Right lobe of liver (tissue), 4 donors: ENCODE results near the gene FAM168B.

Source experiments
- POLR2A ChIP-seq: fragments of 450-650 bp; IDR thresholded peaks from one replicate; pipeline ENCODE4 v1.6.1; 2017; ENCODE audit warnings: antibody characterized with exemption, mild to moderate bottlenecking
- TF ChIP-seq, protein P1 (sequence below), 4 donors: fragments of 200-600 bp in 3 of 4; fragments of 450-650 bp in 1 of 4; IDR thresholded peaks; one replicate each; pipeline versions ENCODE4 v1.5.1 to v1.8.0; 2016 to 2022; ENCODE audit warnings: antibody characterized with exemption in 4 of 4, mild to moderate bottlenecking in 2 of 4
- donor health status: DM: no; HTN: no; CAD: no.
- donor health status: DM: no; HTN: no; CAD: no.
- donor health status: DM: no; HTN: yes; CAD: no.

DNA sequence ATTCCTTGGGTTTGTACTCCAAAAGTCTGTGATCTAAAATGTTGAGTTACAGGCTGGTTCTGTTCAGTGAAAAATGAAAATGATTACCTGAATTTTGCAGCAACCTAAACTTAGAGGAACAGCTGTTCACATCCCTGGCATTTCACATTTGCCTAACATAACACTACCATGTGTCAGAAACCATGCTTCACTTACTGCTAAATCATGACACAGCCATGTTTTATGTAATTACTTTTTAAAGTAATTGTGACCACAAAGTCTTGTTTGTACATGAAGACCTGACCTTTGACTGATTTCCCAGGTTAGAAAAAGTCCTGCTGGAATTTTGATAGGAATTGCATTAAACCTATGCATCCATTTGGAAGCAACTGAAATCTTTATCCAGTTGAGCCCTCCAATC is 79.1 kb downstream of the FAM168B start:
- TF ChIP-seq, protein P1, sequence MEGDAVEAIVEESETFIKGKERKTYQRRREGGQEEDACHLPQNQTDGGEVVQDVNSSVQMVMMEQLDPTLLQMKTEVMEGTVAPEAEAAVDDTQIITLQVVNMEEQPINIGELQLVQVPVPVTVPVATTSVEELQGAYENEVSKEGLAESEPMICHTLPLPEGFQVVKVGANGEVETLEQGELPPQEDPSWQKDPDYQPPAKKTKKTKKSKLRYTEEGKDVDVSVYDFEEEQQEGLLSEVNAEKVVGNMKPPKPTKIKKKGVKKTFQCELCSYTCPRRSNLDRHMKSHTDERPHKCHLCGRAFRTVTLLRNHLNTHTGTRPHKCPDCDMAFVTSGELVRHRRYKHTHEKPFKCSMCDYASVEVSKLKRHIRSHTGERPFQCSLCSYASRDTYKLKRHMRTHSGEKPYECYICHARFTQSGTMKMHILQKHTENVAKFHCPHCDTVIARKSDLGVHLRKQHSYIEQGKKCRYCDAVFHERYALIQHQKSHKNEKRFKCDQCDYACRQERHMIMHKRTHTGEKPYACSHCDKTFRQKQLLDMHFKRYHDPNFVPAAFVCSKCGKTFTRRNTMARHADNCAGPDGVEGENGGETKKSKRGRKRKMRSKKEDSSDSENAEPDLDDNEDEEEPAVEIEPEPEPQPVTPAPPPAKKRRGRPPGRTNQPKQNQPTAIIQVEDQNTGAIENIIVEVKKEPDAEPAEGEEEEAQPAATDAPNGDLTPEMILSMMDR (IDR thresholded peaks at IDR 0.05): no peak
- TF ChIP-seq POLR2A: no peak
